Hindlimb muscle (tissue), 1 donor: ENCODE data around the gene CACNA1D. TPM values are rescaled to one million over a fixed set of nuclear protein-coding genes. Genes with fewer than 3 reads are reported as not detected.
A peak's percentile ranks its signal among the peaks of the same experiment; 100 is the strongest.

Experiments used
- DNase-seq: peaks from one replicate; pipeline ENCODE4 v3.0.0-alpha.2; 2013
- polyA plus RNA-seq: library from polyadenylated mRNA; unstranded; fragments of 120-200 nt; gene quantifications from one replicate; pipeline ENCODE4 v1.2.1, GENCODE V29; 2013; ENCODE audit not compliant: insufficient read length

Gene CACNA1D
- polyA plus RNA-seq, 1 donor: 1.0 TPM

DNA sequence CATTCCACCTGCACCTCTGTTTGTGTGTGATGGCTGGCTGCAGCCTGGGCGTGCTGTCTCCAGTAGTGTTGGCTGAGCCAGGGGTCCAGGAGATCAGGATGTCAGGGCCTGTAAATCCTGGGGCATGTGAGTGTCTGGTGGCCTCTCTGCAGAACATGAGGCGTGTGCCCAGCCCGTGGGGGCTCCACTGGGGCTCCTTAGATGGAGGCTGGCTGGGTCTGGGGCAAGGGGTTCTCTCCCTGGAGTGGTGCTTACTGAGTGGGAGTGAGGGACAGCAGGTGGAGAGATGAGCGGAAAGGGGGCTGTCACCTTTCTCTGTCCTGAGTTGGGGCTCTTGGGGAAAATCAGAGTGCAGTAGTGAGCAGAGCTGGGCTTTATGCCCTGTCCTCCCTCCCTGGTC is 199.6 kb downstream of the CACNA1D start:
- no peak for DNase-seq

DNA sequence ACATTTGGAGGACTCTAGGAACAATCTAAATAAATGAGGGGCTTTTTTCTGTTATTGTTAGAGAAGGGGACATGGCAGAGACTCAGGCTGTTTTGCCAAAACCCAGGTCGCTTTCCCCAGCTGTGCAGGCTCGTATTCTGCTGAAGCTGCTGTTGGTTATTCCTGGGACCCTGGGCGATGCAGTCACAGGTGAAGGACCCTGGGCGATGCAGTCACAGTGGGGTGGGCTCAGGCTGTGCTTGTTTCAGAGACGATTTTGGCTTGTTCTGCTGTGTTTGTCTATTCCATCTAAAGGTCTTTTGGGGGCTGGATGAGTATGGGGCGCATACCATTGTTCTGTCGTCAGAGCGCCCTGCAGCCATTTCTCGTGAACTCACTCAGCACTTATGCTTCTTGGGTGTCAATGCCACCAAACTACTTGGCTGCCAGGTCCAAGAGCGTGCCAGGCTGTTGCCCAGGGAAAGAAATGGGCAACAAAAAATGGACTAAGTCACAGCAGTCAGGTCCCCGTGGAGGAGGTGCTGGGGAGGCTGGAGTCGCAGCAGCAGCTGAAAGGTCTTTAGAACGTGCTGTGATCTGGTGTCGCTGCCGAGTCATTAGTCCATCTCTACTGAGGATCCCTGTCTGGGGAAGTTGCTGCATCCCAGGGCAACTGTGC is 200.4 kb downstream of the CACNA1D start:
- DNase-seq: no peak

DNA sequence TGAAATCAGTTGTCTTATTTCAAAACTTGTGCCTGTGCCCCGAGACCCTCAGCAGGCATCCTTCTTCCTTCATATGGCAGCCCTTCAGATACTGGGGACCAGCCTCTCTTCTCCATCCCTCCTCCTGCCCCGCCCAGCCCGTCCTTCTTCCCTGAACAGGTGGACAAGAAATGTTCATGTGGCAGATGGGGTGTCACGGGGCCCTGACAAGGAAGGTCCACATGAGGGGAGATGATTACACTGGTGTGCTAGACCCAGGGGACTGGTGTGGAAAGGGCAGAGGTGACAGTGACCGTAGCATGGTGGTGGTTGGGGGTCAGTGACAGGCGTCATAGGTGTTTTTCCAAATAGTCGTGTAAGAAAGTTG is 200.9 kb downstream of the CACNA1D start:
- no peak for DNase-seq

DNA sequence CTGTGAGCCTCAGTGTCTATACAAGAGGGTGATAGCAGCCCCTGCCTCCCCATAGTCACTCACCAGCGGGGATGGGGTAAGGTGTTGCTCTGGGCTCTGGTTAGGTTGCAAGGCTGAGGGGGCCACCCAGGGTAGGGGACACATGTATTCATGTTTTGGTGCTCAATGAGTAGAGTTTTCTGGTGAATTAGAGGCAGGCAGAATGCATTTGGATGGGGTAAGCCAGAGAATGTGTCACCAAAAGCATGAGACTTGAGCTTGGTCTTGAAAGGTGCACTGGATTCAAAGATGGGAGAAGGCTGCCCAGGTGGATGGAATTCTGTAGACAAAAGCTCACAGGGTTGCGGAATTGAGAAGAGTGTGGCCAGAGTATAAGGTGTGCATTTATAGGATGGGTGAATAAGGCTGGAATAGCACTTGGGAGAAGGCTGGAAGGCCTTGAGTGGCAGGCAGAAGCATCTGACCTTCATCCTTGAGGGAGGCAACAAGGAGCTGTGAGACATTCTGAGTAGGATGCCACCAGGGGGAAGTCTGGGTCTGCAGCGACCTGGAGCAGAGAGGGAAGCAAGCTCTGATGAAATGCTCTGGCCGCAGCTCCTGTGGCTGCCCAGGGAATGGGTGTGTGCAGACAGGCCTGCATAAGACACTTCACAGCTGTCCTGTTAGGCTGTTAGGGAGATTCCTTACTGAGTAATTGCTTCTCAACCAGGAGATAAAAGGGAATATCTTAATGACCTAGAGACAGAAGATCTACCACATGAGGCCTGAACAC is 202.2 kb downstream of the CACNA1D start:
- no peak for DNase-seq

DNA sequence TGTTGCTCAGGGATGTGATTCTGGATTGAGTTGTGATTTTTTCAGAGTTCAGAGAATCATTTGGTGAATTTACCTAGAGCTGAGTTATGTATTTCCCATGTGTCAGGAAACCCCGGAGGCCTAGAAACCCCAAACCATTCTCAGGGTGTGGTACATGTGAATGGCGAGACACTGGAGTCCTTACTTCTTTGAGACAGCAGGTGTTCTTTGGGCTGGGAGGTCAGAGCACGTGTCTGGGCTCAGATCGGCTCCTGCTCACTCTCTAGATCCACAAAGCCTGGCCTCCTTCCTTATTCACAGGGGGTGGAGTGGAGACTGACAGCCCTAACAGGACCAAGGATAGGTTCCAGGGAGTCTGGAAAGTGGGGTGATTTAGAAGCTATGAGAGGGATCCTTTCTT is 206.0 kb downstream of the CACNA1D start:
- no peak for DNase-seq

DNA sequence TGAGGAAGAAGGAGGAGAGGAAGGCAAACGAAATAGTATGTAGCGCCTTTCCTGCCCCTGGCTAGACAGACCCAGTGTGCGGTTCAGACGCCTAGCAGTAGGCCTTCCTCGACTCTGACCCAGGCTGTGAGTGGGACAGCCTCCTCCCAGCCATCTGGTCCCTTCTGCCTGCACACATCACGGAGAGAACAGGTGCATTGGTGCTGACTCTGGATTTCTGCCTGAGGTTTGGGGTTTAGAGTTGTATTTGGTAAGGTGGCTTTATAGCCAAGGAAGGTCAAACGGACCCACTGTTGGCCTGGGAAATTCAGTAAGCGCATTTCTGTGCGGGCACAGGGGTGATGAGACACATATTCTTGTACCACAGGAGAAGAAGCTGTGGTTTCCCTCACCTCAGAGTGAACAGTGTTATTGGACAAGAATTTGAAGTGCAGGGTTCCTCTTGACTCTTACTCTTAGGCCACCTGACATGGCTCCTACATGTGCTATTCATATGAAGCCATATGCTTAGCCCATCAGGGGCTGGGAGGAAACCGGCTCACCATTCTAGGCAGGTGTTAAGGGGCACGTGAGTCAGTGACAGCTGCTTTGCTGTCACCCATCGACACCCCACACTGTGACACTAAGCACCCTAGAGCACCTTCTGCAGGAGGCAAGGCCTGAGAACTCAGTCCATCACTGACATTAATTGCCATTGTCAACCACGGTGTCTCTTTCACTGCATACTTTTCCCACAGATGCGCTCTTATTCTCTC is 208.5 kb downstream of the CACNA1D start:
- DNase-seq: no peak

DNA sequence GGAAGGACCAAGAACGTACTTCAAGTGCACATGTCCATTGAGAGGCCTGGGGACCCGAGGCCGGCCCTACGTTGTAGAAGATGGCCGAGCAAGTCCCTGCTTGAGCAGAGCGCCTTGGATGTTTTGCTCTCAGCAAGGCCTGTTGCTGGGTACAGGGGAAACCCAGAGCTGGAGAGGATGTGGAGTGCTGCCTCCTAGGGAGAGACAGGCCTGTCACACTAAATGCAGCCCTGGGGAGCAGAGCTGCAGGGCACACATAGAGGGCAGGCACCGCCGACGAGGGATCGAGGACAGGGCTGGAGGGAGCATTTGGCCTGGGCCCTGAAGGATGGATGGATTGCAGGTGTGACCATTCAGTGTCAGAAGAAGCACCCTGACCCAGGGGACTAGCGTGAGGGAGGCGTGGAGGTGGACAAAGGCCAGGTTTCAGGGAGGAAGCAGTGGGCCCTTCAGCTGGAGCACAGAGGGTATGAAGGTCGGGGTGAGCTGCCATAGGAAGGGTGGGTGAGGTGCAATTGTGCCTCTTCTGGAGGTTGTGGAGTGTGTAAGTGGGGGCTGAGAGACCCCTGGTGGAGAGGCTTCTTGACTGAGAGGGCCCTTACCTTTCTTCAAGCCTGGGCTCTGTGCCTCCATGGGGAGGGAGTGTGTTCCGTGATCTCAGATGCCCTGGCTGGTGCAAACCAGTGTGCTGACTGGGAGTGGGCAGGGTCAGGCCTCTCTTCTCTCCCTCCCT is 209.4 kb downstream of the CACNA1D start:
- no peak for DNase-seq

DNA sequence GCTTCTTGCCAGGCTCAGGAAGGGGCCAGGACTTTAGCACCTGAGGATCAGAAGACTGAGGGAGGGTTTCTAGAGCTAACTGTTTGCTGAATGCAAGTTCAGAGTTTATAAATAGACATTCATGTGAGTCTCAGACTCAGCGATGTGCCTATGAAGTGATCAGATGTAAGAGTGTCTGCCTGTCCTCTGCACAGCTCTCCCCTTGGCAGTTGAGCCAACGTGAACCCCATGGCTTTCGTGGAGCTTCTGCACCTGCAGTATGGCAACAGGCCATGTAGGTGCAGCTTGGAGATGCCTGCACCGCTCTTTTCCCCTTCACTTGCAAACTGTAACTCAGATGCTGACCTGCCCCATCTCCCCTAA is 209.9 kb downstream of the CACNA1D start:
- no peak for DNase-seq

DNA sequence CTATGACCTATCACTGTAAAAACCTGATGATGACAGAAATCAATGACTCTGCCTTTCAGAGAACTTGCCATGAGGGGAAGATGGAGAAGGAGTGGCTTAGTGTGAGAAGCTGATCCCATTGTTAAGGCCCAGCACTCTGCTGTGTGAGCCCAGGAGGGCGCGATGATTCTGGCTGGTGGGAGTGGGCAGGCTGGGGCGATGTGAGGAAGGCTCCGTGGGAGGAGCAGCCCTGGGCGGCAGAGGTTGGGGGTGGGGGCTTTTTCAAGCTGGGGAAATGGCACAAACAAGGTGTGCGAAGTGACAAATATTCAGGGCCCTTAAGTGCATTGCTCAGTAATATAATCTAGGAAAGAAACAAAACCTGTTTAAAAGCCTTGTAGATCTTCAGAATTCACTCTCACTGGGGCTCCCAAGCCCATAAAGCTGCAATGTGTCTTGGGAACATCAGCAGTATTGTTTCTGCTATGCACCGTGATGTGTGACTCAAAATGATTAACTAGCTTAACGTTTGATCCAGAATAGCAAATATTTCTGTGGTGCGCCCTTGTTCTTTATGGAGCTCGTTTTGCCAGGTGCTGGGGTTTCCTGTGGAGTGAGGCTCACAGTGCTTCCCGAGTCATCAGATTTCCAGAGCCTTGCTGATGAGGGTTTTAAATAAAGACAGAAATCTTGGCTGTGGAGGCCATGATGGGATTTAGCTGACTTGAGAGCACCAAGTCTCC is 210.8 kb downstream of the CACNA1D start:
- DNase-seq: no peak

DNA sequence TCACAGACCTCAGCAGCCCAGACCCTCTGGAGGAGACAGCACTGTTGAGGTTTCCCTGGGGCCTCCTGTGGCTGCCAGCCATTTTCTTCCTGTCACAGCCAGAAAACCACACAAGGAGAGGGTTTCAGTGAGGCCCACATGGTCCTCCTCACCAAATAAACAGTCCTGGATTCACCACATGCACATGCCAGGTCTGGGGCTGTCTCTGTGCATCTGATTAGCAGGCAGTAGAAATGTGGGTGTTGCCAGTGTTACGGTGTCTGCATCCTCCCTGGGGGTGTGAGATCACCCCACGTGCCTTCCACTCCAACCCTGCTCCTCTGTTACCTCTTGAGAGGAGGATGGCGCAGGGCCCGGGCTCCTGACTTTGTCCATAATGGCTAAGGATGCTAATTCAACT is 211.4 kb downstream of the CACNA1D start:
- DNase-seq: no peak

DNA sequence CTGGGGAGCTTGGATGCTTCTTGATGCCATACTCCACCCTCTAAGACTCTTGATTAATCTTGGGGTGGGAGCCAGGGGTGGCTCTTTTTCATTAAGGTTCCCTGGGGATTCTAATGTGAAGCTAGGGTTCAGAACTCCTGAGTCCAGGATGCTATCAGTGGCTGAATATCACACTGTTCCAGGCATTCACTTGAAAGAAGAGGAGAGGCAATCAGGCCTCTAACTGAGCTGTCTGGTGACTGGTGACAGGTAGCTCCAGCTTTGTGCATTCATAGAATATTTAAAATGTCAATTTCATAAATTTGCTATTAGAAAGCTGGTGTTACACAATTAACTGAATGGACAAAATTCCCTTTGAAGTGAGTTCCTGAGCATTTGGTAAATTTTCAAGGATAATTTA is 212.8 kb downstream of the CACNA1D start:
- no peak for DNase-seq

DNA sequence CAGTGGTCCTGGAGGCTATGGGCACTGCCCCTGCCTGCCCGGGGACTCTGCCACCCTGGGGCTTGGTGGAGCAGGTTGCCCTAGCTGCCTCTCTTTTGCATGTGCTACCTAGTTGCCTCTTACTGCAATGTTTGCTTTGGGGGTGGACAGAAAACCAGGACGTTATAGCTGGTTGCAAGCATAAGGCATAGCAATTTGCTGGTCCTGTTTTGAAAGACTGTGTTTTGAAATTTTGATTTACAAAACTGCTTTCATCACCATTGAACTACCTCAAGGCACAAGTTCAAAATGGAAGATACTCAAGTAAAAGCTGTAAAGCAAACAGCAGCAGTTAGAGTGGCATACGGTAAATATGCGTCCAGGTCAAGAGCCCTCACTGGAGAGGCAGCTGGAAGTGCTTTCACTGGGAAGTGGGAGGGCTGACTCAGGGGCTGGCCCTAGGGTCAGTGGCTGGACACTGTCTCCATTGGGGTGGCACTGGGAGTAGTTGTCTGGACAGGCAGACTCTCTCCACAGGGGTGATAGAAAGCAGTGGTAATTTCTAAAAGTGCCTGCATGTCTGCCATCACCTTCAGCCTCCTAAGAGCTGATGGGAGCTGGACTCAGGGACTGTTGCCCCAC is 213.7 kb downstream of the CACNA1D start:
- no peak for DNase-seq

DNA sequence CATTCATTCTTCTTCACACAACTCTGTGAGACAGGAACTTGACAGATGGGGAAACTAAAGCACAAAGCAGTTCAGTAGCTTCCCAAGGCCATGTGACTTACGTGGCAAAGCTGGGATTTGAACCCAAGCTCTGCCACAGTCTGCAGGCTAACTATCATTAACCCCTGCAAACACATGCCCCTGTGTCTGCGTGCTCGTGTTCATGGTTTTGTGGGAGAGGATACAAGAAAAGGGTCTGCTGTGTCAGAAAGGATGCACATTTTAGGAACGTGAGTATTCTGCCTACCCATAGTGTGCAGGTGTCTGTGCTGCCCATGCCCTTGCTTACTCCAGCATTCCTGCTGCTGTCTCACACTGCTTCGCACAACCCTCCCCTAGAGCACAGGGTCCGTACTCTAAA is 214.8 kb downstream of the CACNA1D start:
- no peak for DNase-seq

DNA sequence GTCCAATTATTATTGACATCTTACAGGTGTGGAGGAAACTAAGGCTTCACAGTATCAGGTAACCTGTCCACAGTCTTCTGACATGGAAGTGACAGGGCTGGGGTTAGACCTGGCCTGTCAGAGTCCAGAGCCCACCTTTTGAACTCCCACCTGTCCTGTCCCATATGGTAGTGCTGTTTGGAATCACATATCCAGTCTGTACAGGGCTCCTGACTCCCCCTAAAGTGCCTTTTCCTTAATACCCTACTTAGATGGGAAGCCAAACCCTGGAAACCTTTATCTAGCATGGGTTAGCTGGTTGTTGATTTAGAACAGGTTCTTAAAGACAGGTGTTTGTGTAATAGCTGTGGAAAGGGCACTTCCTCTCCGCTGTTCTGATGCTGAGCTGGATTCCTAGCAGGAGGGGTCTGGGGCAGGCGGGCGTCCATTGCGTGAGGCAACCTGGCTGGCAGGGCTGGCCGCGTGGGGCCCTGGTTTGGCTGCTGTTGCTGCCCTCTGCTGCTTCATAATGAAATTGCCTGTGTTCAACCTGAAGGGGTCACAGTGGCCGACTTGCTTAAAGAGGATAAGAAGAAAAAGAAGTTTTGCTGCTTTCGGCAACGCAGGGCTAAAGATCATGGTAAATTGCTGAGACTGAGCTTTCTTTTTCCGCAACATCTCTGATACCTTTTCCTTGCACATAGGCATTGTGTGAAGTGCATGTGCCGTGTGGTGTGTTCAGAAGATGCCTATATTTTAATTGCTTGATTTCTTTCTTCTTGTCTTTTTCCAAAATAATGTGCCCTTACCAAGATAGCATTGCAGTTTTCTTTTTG is 215.7 kb downstream of the CACNA1D start:
- peak; percentile 64 for DNase-seq

DNA sequence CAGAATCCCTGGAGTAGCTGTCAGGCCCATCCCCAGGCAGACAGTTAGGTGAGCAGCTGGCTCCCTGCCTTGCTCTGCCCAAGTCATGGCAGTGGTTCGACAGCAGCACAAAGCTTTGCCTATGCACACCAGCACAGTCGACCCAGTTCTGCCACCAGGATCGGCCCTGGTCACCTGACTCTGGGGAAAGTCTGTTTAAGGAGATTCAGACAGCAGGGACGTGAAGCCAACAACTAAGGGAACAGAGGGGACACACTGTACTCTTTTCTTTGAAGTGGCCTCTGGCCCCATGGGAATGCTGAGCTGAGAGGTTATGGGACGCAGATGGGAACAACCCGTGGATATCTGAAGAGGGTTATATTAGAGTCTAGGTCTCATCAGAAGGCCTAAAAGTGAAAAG is 217.0 kb downstream of the CACNA1D start:
- no peak for DNase-seq

DNA sequence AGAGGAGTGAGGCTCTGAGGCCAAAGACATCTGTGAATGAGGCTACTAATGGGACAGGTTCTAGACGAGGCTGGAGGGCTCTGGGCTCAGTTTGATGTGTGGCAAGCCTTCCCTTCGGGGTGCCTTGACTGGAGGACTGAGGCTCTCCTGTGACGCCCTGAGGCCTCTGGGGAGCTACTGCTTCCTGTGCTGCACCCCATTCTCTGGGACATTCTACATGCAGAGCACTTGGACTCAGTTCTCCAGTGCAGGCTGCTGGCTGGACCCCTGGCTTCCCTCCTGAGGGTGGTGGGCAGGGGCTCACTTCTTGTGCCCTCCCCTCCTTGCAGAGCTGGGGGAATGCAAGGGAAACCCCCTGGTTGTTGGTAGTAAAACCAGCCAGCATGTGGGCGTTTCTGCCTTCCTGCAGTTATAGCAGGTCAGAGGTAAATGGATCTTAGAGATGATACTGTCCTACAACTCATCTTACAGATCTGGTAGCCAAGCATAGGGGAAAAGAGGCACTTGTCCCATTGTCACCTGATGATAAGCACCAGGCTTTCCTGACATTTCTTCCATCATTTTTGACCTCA is 218.5 kb downstream of the CACNA1D start:
- DNase-seq: no peak

DNA sequence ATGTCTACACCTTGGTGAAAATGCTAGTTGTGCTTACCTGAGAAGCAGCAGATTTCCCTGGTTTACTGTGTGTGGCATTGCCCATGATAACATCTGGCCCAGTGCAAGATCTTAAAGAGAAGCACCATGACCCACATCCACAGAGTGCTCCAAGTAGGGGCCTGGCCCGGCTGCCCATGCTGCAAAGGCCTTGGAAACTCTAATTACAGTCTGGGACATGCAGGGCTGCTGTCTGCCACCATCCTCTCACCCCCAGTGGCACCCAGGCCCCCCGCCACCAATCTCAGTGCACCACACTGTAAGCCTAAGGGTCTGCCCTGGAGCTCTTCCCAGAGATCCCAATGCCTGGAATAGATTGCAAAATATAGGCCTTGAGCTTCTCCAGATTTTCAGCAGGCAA is 219.2 kb downstream of the CACNA1D start:
- DNase-seq: no peak

DNA sequence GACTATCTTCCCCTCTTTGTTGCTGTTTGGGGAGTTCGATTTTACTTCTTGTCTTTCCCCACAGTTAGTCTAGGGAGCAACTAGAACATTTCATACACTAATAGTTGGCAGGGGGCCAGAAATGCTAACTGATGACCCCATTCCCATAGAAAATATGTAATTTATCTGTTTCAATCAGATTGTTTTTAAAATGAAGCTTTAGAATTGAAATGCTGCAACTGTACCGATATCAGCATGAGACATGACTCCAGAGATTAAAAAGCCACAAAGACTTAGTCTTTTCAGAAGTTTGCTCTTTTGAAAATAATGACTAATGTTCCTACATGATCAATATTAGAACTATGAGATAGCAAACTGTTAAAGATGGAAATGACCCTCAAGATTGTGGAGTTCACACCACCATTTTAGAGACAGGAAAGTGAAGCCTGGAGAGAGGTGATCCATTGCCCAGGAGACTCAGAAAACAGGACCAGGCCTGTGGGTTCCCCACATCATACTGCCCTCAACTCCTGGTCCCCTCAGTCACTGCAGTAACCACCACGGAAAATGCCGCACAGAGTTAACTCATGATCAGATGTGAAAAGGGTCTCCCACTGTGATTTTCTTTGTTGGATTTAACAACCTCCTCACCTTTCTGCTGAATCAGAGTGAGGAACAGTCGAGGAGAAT is 221.5 kb downstream of the CACNA1D start:
- no peak for DNase-seq

DNA sequence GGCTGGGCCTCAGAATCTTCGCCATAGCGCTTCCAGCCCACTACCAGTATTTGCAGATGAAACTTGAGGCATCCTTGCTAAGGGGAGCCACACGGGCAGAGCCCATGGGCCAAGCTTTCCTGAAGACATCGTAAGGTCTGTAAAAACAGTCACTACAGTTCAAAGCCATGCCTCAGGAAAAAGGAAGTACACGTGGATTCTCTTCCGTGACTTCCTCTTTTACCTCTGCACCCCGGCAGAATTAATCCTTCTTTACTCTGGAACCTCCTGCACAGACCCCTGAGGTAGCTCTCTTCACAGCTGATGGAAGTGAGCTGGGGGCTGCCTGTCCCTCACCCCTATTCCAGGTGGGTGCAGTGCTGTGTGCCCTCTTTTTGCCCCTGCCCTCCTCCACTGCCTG is 222.6 kb downstream of the CACNA1D start:
- DNase-seq: no peak

DNA sequence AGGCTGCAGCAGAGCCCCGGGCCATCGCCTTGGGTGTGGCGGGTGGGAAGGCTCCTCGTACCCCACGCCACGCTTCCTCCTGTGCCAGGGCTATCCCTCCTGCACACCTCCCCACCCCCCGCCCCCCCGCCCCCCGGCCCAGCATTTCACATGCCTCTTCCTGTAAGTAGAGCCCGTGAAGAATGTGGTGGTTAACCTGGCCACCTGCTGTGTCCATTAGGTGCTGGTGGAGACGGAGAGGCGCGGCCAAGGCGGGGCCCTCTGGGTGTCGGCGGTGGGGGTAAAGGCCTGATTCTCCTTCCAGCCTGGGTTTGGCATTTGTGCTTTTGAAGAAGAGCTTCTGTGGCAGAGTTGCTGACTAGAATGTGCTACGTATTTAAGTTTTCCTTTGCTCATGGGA is 224.1 kb downstream of the CACNA1D start:
- DNase-seq: no peak
